Measurements from ENCODE around the gene LRRC45.

- TF ChIP-seq CTCF (conservative IDR thresholded peaks at IDR 0.05) (no peak), EZH2 (IDR thresholded peaks at IDR 0.05; ENCODE audit: low read depth) (no peak)
These were observed 32.0 kb upstream of the LRRC45 start for GRCh38 chr17:81990836-81991683.
